Stomach (tissue), 9 donors: ENCODE results near the gene SYT11. TPM values are rescaled to one million over a fixed set of nuclear protein-coding genes. Genes with fewer than 3 reads are reported as not detected.

ENCODE experiments used
- DNase-seq, 2 donors: peaks; one replicate each; pipeline versions ENCODE4 v3.0.0 to v3.0.0-alpha.2; 2013 to 2019
- H3K27ac ChIP-seq, 5 donors: fragments of 200-600 bp in 4 of 5; sonication (generic) in 4 of 5; one replicate each; pipeline ENCODE4 v1.5.1; 2013 to 2019; ENCODE audit warnings: mild to moderate bottlenecking in 1 of 5, moderate library complexity in 1 of 5
- H3K27me3 ChIP-seq, 3 donors: fragments of 200-600 bp; sonication (generic); one replicate each; pipeline ENCODE4 v1.5.1; 2017 to 2019; ENCODE audit warnings: mixed run types in 1 of 3
- H3K36me3 ChIP-seq, 4 donors: fragments of 200-600 bp; sonication (generic); 1 replicate in 3 of 4; 2 replicates in 1 of 4; pipeline ENCODE4 v1.5.1; 2016 to 2019
- H3K4me1 ChIP-seq, 4 donors: fragments of 200-600 bp; sonication (generic); one replicate each; pipeline ENCODE4 v1.5.1; 2016 to 2019
- H3K4me3 ChIP-seq, 4 donors: fragments of 200-600 bp; sonication (generic) in 3 of 4; one replicate each; pipeline ENCODE4 v1.5.1; 2016 to 2019; ENCODE audit warnings: mild to moderate bottlenecking in 1 of 4
- H3K9me3 ChIP-seq, 4 donors: fragments of 200-600 bp; sonication (generic); one replicate each; pipeline ENCODE4 v1.5.1; 2016 to 2019
- CTCF ChIP-seq, 7 experiments: fragments of 450-650 bp in 4 of 7; fragments of 200-600 bp in 3 of 7; sonication (generic) in 3 of 7; IDR thresholded peaks; one replicate each; pipeline ENCODE4 v1.5.1; 2016 to 2019; ENCODE audit warnings: antibody characterized with exemption in 7 of 7, control low read depth in 2 of 7, mild to moderate bottlenecking in 1 of 7
- EP300 ChIP-seq: sonication (generic); formaldehyde crosslinking; IDR thresholded peaks from one replicate; pipeline ENCODE4 v1.6.1; 2017; ENCODE audit warnings: antibody characterized with exemption
- POLR2A ChIP-seq, 4 donors: fragments of 450-650 bp; IDR thresholded peaks; one replicate each; pipeline ENCODE4 v1.6.1; 2016; ENCODE audit warnings: antibody characterized with exemption in 4 of 4, control low read depth in 2 of 4, mild to moderate bottlenecking in 1 of 4, moderate library complexity in 1 of 4
- POLR2AphosphoS5 ChIP-seq, 3 donors: sonication (generic); formaldehyde crosslinking; IDR thresholded peaks; one replicate each; pipeline ENCODE4 v1.6.1; 2016; ENCODE audit warnings: antibody characterized with exemption in 3 of 3
- WGBS, 5 donors: extraction: QIAGEN DNeasy Blood & Tissue Kit in 3 of 5; methylation state at CpG; one replicate each; pipeline versions ENCODE4 v1.1.5 to v1.1.7; 2013 to 2018; 5-methylcytosine and 5-hydroxymethylcytosine counted together
- intact Hi-C: fragments of 100-400 bp; cut with DNase I; formaldehyde crosslinking; loops from one replicate; pipeline ENCODE4 v1.15.1; 2023; ENCODE audit warnings: low total_unique reads
- polyA plus RNA-seq, 3 donors: library from polyadenylated mRNA; stranded (reverse); fragments of 200-250 nt; gene quantifications; one replicate each; pipeline ENCODE4 v1.2.3, GENCODE V29; 2013
- total RNA-seq, 5 donors: library from RNA; depleted of rRNA; stranded (reverse); fragments of >200 nt; gene quantifications; one replicate each; pipeline versions ENCODE4 v1.1.0 to v1.2.3, GENCODE V29; 2014 to 2016
- donor health status: healthy with polysubstance abuse.
- donor health status: Bipolar disorder and iron deficiency.
- donor health status: healthy.

SYT11 gene
- total and polyA plus RNA-seq, 8 donors: 0.76 to 12.9 (median 1.7) TPM

DNA sequence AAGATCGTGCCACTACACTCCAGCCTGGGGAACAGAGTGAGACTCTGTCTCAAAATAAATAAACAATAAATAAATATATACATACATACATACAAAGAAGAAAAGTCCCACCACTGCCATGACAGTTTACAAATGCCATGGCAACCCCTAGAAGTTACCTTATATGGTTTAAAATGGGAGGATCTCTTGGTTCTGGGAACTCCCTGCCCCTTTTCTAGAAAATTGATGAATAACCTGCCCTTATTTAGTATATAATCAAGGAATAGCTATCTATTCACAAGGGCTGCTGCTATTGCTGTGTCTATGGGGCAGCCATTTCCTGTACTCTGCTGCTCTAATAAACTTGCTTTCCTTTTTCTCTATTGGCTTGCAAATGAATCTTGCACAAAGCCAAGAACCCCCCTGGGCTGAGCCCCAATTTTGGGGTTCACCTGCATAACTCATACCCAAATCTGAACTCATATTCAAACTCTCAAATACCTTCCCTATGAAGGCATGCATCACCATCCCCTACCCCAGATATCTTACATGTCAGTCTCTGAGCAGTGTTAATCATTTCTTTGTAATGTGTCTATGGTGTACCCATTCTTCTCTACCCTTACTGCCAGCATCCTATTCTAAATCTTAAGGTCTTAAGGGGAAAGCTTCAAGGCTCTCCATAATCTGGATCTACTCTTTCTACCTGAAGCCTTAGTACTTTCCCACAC, 11.4 kb upstream of the SYT11 start:
- Histone ChIP-seq H3K27ac (no peak overlapping the region), H3K4me1 (peaks cover 0 to 35% (median 18%) of the 10 kb centered on the region in 4 donors), H3K27me3 (no peaks in the 10 kb centered on the region), H3K9me3 (no peaks in the 10 kb centered on the region), H3K36me3 (peaks cover 33 to 92% (median 83%) of the 10 kb centered on the region in 4 donors), H3K4me3 (no peak overlapping the region)
- TF ChIP-seq POLR2AphosphoS5 (IDR thresholded peaks at IDR 0.05): no peak
- TF ChIP-seq EP300: no peak
- no peak for TF ChIP-seq CTCF (IDR thresholded peaks at IDR 0.05)
- TF ChIP-seq POLR2A (IDR thresholded peaks at IDR 0.05): no peak
- WGBS, 5 donors: 81 to 100% (median 91%) methylated on average over 1 of the region's 1 CpG
- intact Hi-C loops: no loop called here
- DNase-seq: no peak

DNA sequence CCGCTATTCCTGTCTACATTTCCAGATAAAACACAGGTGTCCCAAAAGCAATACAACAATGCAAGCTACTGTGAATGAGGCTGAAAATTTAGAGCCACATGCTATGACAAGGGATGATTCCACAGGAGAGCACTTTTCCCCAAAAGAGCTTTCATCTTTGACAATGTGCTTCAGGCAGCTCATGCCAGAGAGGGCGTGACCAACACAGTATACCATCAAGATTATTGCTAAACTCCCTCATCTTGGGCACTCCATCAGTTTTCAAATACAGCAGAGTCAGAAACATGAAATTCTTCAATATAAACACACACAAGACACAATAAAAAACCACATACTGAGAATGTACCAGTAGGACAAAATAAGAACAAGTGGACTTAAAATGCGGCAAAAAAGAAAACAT, 9.0 kb upstream of the SYT11 start:
- peaks cover 35 to 93% (median 80%) of the 10 kb centered on the region in 4 donors for H3K36me3 ChIP-seq
- WGBS, 5 donors: 78 to 84% (median 82%) methylated on average over 3 of the region's 3 CpGs
- intact Hi-C loops: no loop called here

DNA sequence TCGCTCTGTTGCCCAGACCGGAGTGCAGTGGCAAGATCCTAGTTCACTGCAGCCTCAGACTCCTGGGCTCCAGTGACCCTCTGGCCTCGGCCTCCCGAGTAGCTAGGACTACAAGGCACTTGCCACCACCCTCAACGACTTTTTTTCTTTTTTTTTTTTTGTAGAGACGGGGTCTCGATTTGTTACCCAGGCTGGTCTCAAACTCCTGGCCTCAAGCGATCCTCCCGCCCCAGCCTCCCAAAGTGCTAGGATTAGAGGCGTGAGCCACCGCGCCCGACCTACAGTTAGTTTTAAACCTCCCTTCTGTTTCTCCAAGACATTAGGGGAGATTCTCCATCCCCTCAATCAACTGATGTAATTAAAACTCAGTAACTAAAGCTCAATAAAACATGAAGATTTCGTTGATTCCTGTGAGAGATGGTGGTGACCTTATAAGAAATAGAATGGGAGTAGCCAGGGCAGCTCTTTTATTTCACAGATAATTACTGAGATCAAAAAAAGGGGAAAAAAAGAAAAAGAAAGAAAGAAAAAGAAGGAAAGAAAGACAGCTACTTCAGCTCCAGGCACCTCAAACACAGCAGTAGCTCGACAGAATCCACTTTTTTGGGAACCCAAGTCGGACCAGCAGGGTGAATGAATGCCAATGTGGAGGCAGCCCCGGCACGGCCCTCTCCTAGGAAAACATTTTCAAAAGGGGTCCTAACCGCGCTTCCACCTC, 3.0 kb upstream of the SYT11 start:
- 51 to 56% (median 51%) methylated on average over 20 of the region's 20 CpGs for WGBS, 5 donors
- Histone ChIP-seq H3K27me3 (peaks cover 0 to 13% (median 6%) of the 10 kb centered on the region in 3 donors), H3K27ac (peak overlapping the region; percentile 74 to 91 (median 88)), H3K9me3 (no peaks in the 10 kb centered on the region), H3K36me3 (peaks cover 15 to 39% (median 36%) of the 10 kb centered on the region in 4 donors), H3K4me3 (peak overlapping the region; percentile 73 to 82 (median 78)), H3K4me1 (peaks cover 14 to 56% (median 31%) of the 10 kb centered on the region in 4 donors)
- TF ChIP-seq POLR2AphosphoS5 (IDR thresholded peaks at IDR 0.05) (no peak), EP300 (no peak), CTCF (IDR thresholded peaks at IDR 0.05) (no peak), POLR2A (IDR thresholded peaks at IDR 0.05) (no peak)
- DNase-seq: no peak
- intact Hi-C loops: no loop called here

More for the DNA sequence above, 9.0 kb upstream of the SYT11 start:
- Histone ChIP-seq H3K27me3 (no peaks in the 10 kb centered on the region), H3K9me3 (no peaks in the 10 kb centered on the region), H3K27ac (no peak overlapping the region), H3K4me3 (no peak overlapping the region), H3K4me1 (peaks cover under 1 to 37% (median 10%) of the 10 kb centered on the region in 4 donors)
- DNase-seq: no peak
- TF ChIP-seq POLR2A (IDR thresholded peaks at IDR 0.05) (no peak), POLR2AphosphoS5 (IDR thresholded peaks at IDR 0.05) (no peak), CTCF (IDR thresholded peaks at IDR 0.05) (no peak), EP300 (no peak)
